HEK293T (cell line): Measurements from ENCODE around the gene CINP.
A peak's percentile ranks its signal among the peaks of the same experiment; 100 is the strongest.

Experiments used
- CTCF ChIA-PET: fragments of 350-600 bp; formaldehyde crosslinking; extraction: SDS; loops from one replicate; lab custom pipeline; 2021; ENCODE audit warnings: antibody characterized with exemption, inconsistent platforms; lab: Yijun Ruan, JAX
- POLR2A ChIA-PET: fragments of 350-600 bp; formaldehyde crosslinking; extraction: SDS; loops from one replicate; lab custom pipeline; 2020; ENCODE audit warnings: antibody characterized with exemption, inconsistent platforms; lab: Yijun Ruan, JAX
- DNase-seq: peaks from one replicate; pipeline ENCODE4 v3.0.0; 2012; ENCODE audit warnings: mixed read lengths; ENCODE audit errors: extremely low spot score
- ARNT ChIP-seq: fragments of 450-650 bp; IDR thresholded peaks from 2 replicates; pipeline ENCODE4 v1.6.1; 2017; ENCODE audit warnings: mild to moderate bottlenecking
- BHLHE40 ChIP-seq: fragments of 450-650 bp; IDR thresholded peaks from 2 replicates; pipeline ENCODE4 v1.6.1; 2016; ENCODE audit warnings: mild to moderate bottlenecking, moderate library complexity, borderline replicate concordance
- CTBP1 ChIP-seq: fragments of 450-650 bp; IDR thresholded peaks from 2 replicates; pipeline ENCODE4 v1.6.1; 2016; ENCODE audit warnings: borderline replicate concordance
- ELF4 ChIP-seq: fragments of 450-650 bp; IDR thresholded peaks from 2 replicates; pipeline ENCODE4 v1.6.1; 2017; ENCODE audit warnings: antibody characterized with exemption
- FOXA1 ChIP-seq: fragments of 450-650 bp; IDR thresholded peaks from 2 replicates; pipeline ENCODE4 v1.6.1; 2016; ENCODE audit warnings: mild to moderate bottlenecking
- FOXK2 ChIP-seq: fragments of 450-650 bp; IDR thresholded peaks from 2 replicates; pipeline ENCODE4 v1.6.1; 2016; ENCODE audit warnings: mild to moderate bottlenecking
- FOXM1 ChIP-seq: fragments of 450-650 bp; IDR thresholded peaks from 2 replicates; pipeline ENCODE4 v1.6.1; 2017; ENCODE audit warnings: mild to moderate bottlenecking, borderline replicate concordance
- HDGF ChIP-seq: fragments of 450-650 bp; IDR thresholded peaks from 2 replicates; pipeline ENCODE4 v1.6.1; 2017; ENCODE audit warnings: antibody characterized with exemption, borderline replicate concordance
- L3MBTL2 ChIP-seq: fragments of 450-650 bp; conservative IDR thresholded peaks from 2 replicates; pipeline ENCODE4 v1.6.1; 2016; ENCODE audit warnings: mild to moderate bottlenecking
- LEF1 ChIP-seq: fragments of 450-650 bp; IDR thresholded peaks from 2 replicates; pipeline ENCODE4 v1.6.1; 2017; ENCODE audit warnings: mild to moderate bottlenecking, borderline replicate concordance
- NFRKB ChIP-seq: fragments of 450-650 bp; IDR thresholded peaks from 2 replicates; pipeline ENCODE4 v1.6.1; 2016; ENCODE audit warnings: mild to moderate bottlenecking, moderate library complexity
- SP1 ChIP-seq: fragments of 450-650 bp; IDR thresholded peaks from 2 replicates; pipeline ENCODE4 v1.6.1; 2017
- SUZ12 ChIP-seq: fragments of 450-650 bp; IDR thresholded peaks from 2 replicates; pipeline ENCODE4 v1.6.1; 2016; ENCODE audit warnings: mild to moderate bottlenecking
- TARDBP ChIP-seq: fragments of 450-650 bp; IDR thresholded peaks from 2 replicates; pipeline ENCODE4 v1.6.1; 2016
- ZNF384 ChIP-seq: fragments of 450-650 bp; IDR thresholded peaks from 2 replicates; pipeline ENCODE4 v1.6.1; 2016
- TF ChIP-seq, protein P1 (sequence below): fragments of 450-650 bp; IDR thresholded peaks from 2 replicates; pipeline ENCODE4 v1.6.1; 2016

The CINP gene

DNA sequence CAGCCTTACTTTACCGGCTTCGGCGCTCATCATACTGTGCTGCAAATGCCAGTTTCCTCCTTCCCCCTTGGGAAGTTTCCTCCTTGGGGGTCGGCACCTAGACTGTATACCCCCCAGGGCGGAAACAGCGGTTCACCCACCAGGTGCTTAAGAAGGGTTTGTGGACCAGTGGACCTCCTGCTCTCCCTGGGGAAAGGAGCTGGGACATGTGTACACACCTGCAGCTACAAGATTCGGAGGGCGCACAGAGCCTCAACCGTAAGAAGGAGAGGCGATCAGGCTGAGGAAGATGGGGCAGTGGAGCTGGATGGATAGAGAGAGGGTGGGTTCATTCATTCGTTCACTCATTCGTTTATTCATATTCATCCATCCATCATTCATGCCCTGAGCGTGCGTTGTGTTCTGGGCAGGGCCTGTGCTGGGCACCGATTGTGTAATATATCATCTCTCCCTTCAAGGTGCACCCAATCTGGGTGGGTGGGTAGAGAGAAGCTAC, 43.9 kb downstream of the CINP start:
- ChIA-PET CTCF (interaction anchor here (0.6 to 1.5 kb wide), 4 partner anchors 72 to 342 kb away, joined by 3 to 4 read pairs (median 3); no protein-coding TSS in a partner anchor), POLR2A (interaction anchor here (0.8 to 1.8 kb wide), 4 partner anchors 53 to 354 kb away, joined by 3 to 4 read pairs (median 3); no protein-coding TSS in a partner anchor)
- TF ChIP-seq FOXK2 (no peak), NFRKB (no peak), TARDBP (no peak), HDGF (no peak), ELF4 (no peak), FOXA1 (no peak), ZNF384 (no peak), ARNT (no peak), FOXM1 (no peak)
- TF ChIP-seq, protein P1, sequence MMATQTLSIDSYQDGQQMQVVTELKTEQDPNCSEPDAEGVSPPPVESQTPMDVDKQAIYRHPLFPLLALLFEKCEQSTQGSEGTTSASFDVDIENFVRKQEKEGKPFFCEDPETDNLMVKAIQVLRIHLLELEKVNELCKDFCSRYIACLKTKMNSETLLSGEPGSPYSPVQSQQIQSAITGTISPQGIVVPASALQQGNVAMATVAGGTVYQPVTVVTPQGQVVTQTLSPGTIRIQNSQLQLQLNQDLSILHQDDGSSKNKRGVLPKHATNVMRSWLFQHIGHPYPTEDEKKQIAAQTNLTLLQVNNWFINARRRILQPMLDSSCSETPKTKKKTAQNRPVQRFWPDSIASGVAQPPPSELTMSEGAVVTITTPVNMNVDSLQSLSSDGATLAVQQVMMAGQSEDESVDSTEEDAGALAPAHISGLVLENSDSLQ: no peak
- no peak for DNase-seq

DNA sequence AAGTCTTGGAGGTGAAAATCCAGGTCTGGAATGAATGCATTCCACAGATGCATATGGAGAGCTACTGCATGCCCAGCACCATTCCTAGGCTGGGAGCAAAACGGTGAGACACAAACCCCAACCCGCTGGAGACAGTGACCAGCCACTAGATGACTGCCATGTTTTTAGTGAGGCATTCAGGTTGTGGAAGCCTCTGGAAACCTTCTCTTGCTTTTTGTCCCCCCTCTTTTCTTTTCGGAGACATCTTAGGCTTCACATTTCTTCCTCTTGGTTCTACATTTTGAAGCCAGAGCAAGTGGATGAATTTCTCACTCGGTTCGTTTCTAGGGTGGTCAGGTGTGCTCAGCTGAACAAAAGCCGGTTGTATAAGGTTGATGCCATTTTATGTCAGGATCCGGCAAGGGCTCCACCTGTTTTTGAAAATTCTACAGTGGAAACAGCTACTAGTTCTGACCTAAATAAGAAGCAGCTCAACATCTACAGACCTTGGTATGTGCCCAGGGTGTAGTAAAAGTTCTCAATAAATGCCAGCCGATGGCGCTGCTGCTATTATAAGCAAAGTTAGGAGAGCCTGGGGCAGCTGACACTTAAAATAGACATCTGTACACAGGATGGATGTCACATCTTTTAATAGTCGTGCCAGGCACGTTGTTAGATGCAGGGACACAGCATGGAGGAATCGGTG, 45.0 kb downstream of the CINP start:
- DNase-seq: no peak
- TF ChIP-seq SP1: no peak
- TF ChIP-seq CTBP1: no peak
- TF ChIP-seq NFRKB: no peak
- no peak for TF ChIP-seq ELF4
- TF ChIP-seq ARNT: no peak
- TF ChIP-seq LEF1: no peak
- TF ChIP-seq SUZ12: no peak
- TF ChIP-seq BHLHE40: no peak
- TF ChIP-seq FOXM1: no peak
- TF ChIP-seq HDGF: no peak
- no peak for TF ChIP-seq L3MBTL2
- TF ChIP-seq FOXA1: no peak
- TF ChIP-seq FOXK2: no peak
- POLR2A ChIA-PET: interaction anchor here (0.9 to 2.1 kb wide), 4 partner anchors 20 to 352 kb away, joined by 3 to 9 read pairs (median 4); partner anchors contain the start of genes CINP and TECPR2
- CTCF ChIA-PET: interaction anchor here (0.6 to 1.5 kb wide), 8 partner anchors 13 to 264 kb away, joined by 3 to 4 read pairs (median 3); partner anchors contain the start of gene MOK

DNA sequence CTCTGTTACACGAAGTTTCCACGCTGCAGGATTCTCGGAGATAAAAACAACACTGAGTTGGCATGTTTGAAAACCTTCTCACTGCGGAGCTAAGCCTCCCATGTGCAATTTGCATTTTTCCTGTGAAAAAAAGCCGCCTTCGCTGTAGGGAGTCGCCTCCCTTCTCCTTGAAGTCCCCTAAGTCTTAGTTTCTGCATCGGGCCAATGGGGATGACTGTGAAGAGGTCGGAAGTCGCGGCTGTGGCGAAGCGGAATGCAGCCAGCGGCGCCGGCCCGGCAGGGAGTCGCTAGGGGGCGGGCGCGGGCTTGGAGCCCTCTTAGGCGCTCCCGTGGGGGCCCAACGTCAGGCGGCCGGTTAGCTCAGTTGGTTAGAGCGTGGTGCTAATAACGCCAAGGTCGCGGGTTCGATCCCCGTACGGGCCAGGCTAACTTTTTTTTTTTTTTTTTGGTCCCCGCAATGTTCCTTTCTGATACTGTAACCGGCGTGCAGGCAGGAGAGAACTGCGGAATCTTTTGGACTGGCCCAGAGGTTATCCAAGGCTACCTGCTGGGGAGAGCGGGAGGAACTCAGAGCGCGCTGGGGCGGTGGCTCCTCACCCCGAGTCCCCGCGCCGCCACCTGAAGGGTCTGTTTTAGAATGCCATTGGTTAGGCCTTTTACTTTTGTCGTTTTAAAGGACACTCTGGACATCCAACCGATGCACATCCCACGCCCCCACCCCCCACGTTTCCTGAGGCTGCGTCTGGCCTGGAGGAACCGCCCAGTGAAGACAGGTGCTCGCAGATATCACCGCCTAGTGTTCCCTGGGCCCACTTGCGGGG, 45.7 kb downstream of the CINP start:
- ChIA-PET POLR2A (interaction anchor here (0.6 to 2.1 kb wide), 5 partner anchors 12 to 352 kb away, joined by 3 to 9 read pairs (median 5); partner anchors contain the start of genes CINP, MOK and TECPR2), CTCF (interaction anchor here (0.6 to 1.5 kb wide), 8 partner anchors 12 to 359 kb away, joined by 3 to 4 read pairs (median 4); partner anchors contain the start of gene MOK)
- TF ChIP-seq, protein P1: peak; percentile 76
- TF ChIP-seq BHLHE40 (no peak), FOXA1 (no peak), L3MBTL2 (peak; percentile 22; the same call in 1 of the 2 replicates), ZNF384 (peak; percentile 91)
- peak; percentile 90 for DNase-seq

DNA sequence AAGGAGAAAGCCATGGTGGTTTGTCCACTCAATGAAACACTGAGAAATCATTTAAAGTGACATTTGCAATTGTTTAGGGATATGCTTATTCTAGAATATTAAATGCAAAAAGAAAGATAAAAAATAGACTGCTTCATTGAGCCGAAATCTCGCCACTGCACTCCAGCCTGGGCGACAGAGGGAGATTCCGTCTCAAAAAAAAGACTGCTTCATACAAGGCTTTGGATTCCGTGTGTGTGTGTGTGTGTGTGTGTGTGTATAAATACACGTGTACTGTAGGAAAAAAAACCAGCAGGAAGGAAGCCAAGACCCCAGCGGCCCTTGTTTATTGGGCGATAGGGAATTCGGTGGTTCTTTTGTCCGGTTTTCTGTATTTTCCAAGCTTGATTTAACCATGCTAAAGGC, 46.4 kb downstream of the CINP start:
- TF ChIP-seq ELF4 (no peak), LEF1 (no peak), ARNT (no peak), BHLHE40 (no peak), TARDBP (no peak), FOXM1 (no peak)
- ChIA-PET POLR2A (interaction anchor here (0.6 to 2.1 kb wide), 3 partner anchors 11 to 228 kb away, joined by 3 to 9 read pairs (median 8); partner anchors contain the start of genes CINP, MOK and TECPR2), CTCF (interaction anchor here (0.6 kb wide), 1 partner anchor 358 kb away, joined by 4 read pairs; no protein-coding TSS in a partner anchor)
- DNase-seq: no peak

DNA sequence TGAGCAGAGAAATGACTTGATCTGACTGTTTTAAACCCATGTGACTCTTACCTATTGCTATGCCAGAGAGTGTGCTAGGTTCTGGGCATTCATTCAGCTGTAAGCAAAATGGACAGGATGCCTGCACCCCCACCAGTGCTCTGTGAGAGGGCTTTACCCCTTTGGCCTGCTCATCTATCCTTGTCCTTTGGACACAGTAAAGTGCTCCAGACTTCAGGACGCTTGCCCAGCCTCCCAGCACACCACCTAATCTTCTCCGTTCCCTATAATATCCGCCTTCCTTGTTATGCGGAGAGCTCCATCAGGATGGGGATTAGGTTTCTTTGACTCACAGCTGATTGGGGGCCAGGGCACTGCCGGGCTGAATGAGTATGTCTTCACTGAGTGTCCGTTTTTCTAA, 47.6 kb downstream of the CINP start:
- TF ChIP-seq L3MBTL2 (no peak), TARDBP (no peak), FOXK2 (no peak), ELF4 (no peak), ARNT (no peak), BHLHE40 (no peak), CTBP1 (no peak), NFRKB (no peak), SP1 (no peak)
- TF ChIP-seq, protein P1: no peak
- ChIA-PET POLR2A (interaction anchor here (1.4 to 1.8 kb wide), 4 partner anchors 10 to 99 kb away, joined by 3 to 8 read pairs (median 4); partner anchors contain the start of gene MOK), CTCF (interaction anchor here (1.0 to 1.6 kb wide), 7 partner anchors 11 to 252 kb away, joined by 3 to 11 read pairs (median 6); partner anchors contain the start of gene MOK)
- DNase-seq: no peak
